T47D (cell line): Measurements from ENCODE around the gene PRMT9.

Experiments
- DNase-seq, 2 experiments: peaks; one replicate each; pipeline versions ENCODE4 v3.0.0 to v3.0.0-alpha.2; 2011 to 2012; ENCODE audit warnings: low read depth in 1 of 2, low spot score in 1 of 2
- JUND ChIP-seq: IDR thresholded peaks from 2 replicates; pipeline ENCODE4 v1.6.1; 2012; ENCODE audit warnings: low read depth
- in situ Hi-C: cut with HindIII; loops from 2 replicates; pipeline ENCODE4 v1.10.0; 2016; ENCODE audit warnings: low sequenced_read_pairs, low pct_unique_long_range_greater_than_20kb

The PRMT9 gene

DNA sequence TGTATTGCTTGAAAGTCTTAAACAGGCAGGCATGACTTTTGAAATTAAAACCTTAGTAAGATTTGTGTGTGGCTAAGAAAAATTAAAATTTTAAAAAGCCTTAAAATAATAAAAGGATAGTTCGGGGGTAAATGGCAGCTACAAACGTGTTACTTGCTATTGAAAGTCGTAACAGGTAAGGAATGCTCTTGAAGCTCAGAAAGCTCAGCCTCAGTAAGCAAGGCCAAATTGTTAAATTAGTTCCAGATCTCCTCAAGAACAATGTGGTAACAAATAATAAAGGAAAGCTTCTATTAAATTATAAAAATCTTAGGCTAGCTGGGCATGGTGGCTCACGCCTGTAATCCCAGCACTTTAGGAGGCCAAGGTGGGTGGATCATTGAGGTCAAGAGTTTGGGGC lies 25.5 kb downstream of the PRMT9 start:
- in situ Hi-C loops = no loop called here
- no peak for TF ChIP-seq JUND
- no peak for DNase-seq

DNA sequence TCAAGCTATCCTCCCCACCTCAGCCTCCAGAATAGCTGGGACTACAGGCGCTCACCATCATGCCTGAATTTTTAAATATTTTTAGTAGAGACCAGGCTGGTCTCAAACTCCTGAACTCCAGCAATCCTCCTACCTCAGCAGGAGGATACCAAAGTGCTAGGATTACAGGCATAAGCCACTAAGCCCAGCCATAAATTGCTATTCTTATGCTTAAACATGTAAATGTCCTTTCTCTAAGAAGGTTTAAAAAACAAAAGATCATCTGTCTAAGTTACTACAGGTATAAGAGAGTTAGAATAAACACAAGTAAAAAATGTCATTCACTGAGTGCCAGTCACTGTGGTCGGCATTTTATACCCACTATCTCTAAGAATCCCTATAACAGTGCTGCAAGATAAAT lies 28.3 kb downstream of the PRMT9 start:
- no peak for TF ChIP-seq JUND
- DNase-seq = no peak
- in situ Hi-C loops = no loop called here

DNA sequence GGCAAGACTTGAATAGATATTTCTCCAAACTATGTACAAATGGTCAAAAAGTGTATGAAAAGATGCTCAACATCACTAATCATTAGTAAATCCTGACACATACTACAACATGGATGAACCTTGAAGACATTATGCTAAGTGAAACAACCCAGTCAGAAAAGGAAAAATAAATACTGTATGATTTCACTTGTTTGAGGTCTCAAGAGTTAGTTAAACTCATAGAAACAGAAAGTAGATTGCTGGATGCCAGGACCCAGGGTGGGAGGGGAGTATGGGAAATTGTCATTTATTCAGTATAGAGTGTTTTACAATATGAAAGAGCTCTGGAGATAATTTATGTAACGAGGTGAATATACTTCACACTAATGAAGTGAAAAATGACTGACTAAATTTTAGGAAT lies 32.4 kb downstream of the PRMT9 start:
- no peak for DNase-seq
- in situ Hi-C loops = no loop called here
- TF ChIP-seq JUND = no peak

DNA sequence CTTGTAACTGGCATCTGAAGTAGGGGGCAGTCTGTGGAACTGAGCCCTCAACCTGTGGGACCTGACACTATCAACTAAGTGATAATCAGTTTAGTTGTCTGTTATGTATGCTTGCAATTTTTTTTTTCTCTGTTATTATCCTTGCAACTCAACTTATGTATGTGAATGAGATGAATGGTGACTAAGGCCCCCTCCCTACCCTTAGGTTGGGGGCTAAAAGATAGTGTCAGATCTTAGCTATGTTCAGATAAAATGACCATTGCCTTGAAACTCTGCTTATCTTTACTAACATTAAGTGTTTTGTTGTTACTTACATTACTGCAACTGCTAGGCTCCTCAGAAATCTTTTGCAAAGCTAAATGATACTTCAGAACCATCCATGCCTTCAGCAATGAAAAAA lies 35.3 kb downstream of the PRMT9 start:
- DNase-seq = no peak
- no peak for TF ChIP-seq JUND
- in situ Hi-C loops = no loop called here

DNA sequence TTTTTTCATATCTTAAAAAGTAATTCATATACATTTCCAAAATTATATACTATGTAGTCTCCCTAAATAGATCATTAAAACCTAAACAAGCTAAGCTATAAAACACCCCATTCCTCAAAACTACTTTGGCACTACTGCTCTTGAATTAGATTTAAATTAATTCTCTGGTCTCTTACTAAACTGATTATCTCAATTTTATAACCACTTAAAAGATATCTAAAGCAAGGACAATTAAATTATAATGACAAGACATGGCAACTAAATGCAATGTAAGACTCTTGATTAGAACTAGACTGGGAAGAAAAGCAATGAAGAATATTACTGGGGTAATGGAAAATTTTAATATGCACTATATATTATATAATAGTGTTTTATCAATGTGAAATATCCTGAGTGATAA lies 38.9 kb downstream of the PRMT9 start:
- in situ Hi-C loops = no loop called here
- no peak for DNase-seq
- no peak for TF ChIP-seq JUND

DNA sequence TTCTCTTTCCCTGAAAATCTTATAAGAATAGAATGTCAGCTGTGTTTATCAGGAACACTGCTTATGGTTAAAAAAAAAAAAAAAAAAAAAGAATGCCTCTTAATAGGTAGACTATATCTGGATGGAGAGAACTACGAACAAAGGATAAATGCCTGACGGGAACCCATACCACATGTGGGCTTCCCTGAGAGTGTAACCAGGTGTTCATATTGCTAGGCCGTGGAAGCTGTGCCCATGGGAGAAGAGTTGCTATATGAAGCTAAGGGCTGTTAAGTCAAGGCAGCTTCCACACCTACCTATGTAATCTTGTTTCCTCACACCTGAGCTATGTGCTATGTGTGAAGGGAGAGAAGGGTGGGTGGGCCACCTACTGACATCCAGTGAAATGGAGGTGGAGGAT lies 39.5 kb downstream of the PRMT9 start:
- in situ Hi-C loops = no loop called here
- TF ChIP-seq JUND = no peak
- DNase-seq = no peak

DNA sequence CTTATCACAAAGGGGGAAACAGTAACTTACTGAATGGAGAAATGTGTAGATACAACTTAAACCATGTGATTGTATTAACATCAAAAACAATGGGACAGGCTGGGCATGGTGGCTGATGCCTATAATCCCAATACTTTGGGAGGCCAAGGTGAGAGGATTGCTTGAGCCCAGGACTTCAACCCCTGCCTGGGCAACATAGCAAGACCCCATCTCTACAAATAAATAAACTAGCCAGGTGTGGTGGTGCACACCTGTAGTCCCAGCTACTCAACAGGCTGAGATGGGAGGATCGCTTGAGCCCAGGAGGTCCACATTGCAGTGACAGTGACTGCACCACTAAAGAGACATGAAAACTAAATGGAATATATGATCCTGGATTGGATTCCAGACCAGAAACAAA lies 40.3 kb downstream of the PRMT9 start:
- no peak for TF ChIP-seq JUND
- in situ Hi-C loops = no loop called here

DNA sequence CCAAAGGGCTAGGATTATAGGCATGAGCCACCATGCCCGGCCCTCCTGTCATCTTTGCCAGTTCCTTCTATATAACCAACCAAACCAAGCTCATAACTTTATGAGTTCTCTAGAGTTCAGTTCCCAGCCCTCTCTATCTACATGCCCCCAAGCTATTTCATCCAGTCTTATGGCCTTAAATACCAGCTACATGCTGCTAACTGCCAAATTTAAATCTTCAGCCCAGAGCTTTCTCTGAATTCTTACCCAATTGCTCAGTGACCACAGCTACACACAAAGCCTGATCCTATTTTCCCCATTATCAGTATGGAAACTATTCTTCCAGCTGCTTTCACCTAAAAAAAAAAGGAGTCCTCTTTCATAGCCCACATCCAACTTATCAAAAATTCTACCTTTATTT lies 43.6 kb downstream of the PRMT9 start:
- in situ Hi-C loops = no loop called here
- no peak for DNase-seq
- TF ChIP-seq JUND = no peak

More for the DNA sequence above, 40.3 kb downstream of the PRMT9 start:
- DNase-seq = no peak

DNA sequence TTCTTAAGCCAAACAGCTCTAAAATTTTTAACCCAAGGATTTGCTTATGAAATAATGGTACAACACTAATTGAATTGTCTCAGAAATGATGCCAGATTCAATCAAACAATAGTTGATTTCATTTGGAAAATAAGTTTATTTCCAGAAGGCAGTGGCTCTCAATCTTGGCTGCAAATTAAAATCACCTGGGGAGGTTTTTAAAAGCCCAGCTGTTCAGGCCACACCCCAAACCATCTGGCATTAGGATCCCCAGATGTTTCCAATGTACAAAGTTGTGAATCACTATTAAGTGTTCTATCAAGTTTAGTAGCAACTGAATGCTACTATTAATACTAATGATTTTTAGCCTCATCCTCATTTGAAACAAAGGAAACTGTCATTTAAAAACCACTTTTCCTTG lies 44.6 kb downstream of the PRMT9 start:
- in situ Hi-C loops = no loop called here
- TF ChIP-seq JUND = no peak
- no peak for DNase-seq

DNA sequence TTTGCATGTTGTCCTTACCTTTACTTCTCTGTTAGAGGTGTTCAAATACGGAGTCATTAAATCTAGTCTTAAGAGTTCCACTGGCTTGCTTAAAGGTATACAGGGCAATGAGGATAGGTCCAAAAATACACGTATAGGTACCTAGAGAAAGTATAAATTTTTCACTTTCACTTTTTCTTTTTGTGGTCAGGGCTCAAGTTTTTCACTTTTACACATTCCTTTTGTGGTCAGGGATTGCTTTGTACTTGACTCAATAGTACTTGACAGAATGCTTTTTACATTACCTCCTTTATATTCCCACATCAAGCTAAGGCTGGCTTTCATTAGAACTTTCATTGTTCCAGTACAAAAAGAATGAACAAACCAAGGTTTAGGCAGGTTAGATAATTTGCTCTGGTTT lies 45.0 kb downstream of the PRMT9 start:
- TF ChIP-seq JUND = no peak
- DNase-seq = no peak
- in situ Hi-C loops = no loop called here

DNA sequence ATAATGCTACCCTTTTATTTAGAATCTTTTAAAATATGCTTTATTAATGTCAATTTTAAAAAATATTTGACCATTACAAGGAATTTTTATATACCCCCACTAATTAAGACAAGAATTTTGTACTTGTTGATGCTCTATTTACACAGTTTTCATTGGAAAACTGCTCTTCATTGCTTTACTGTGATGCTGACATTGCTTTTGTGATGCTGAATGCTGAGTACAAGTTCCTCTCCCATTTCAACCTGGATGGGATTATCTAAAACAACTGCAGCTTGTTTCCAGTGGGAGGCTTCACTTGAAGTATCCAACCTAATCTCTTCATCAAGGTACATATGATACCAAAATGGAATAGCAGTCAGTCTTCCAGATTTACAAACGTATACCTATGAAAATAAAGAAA lies 45.6 kb downstream of the PRMT9 start:
- in situ Hi-C loops = no loop called here
- no peak for TF ChIP-seq JUND
- no peak for DNase-seq

DNA sequence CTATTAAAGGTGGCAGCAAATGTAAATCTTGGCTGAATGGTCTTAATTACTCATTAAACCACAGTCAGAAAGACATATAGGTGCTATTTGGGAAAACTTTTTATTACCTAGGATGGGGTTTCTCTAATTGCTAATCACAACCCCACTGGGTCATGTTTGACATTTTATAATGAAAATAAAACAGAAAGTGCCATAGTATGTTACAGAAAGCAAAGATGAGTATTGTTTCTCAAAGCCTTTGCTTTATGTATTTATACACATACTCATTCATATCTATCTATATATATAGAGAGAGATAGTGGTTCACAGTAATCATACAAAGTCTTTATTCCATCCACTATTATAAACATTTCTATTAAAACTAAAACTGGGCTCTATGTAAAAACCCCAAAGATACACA lies 48.6 kb downstream of the PRMT9 start:
- no peak for TF ChIP-seq JUND
- in situ Hi-C loops = no loop called here

DNA sequence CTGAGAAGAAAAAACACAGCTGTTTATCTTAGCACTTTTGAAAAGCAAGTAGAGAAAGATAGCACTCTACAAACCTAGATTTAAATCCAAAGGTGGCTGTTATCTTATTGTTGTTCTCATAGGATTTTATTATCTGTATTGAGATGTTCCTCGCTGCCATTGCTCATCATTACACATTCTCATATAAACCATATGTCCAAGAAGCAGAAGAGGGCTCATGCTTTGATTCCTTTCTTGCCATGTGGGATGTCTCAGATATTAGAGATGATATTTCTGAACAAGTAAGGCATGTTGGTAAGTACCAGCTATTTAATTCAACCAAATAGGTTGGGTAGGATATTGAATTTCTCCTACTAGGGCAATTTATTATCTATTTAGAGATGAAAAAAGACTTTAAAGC lies 50.3 kb downstream of the PRMT9 start:
- no peak for DNase-seq
- TF ChIP-seq JUND = no peak
- in situ Hi-C loops = no loop called here

More for the DNA sequence above, 48.6 kb downstream of the PRMT9 start:
- DNase-seq = no peak

DNA sequence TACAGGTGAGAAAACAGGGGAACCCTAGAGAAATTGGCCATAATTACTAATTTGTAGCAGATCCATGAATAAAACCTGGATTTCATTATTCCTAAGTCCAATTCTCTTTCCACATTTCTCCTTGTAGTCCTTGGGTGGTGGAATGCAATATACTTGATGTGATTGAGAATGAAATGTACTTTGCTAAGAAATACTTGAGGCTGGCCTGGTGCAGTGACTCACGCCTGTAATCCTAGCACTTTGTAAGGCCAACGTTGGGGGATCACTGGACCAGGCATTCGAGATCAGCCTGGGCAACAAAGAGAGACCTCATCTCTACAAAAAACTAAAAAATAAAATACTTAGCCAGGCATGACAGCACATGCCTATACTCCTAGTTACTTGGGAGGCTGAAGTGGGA lies 50.9 kb downstream of the PRMT9 start:
- in situ Hi-C loops = no loop called here
- no peak for TF ChIP-seq JUND
- no peak for DNase-seq
